PFSK-1 (cell line): ENCODE measurements around the gene STK25.

Experiments
- POLR2AphosphoS5 ChIP-seq: IDR thresholded peaks from 2 replicates; pipeline ENCODE4 v1.6.1; 2012; ENCODE audit warnings: low read depth, mild to moderate bottlenecking, control low read depth, low read length, moderate library complexity
- REST ChIP-seq, 2 experiments: IDR thresholded peaks; 2 replicates each; pipeline versions ENCODE4 v1.6.1 to v1.8.0; 2011 to 2012; ENCODE audit warnings: low read depth in 2 of 2, low read length in 2 of 2, control low read depth in 1 of 2, inconsistent platforms in 1 of 2, mild to moderate bottlenecking in 1 of 2, moderate library complexity in 1 of 2; ENCODE audit not compliant: insufficient read depth in 1 of 2
- TAF1 ChIP-seq: IDR thresholded peaks from 2 replicates; pipeline ENCODE4 v1.6.1; 2012; ENCODE audit warnings: low read length, control low read depth, borderline replicate concordance; ENCODE audit not compliant: insufficient read depth

- TF ChIP-seq POLR2AphosphoS5, result no peak
- no peak for TF ChIP-seq REST (IDR thresholded peaks at IDR 0.05; ENCODE audit: insufficient read depth in 1 of 2, low read depth in 2 of 2, low read length in 2 of 2)
- TF ChIP-seq TAF1, result no peak
Measured at GRCh38 chr2:241481687-241482086, 26.7 kb downstream of the STK25 start.
